GM12892 (cell line): ENCODE data around the gene ACTA1.

Experiments
- POLR2A ChIP-seq: IDR thresholded peaks from 2 replicates; pipeline ENCODE4 v1.6.1; 2011; ENCODE audit warnings: low read depth, low read length, control low read depth
- POLR2AphosphoS5 ChIP-seq: IDR thresholded peaks from 2 replicates; pipeline ENCODE4 v1.6.1; 2011; ENCODE audit warnings: low read depth, low read length, control low read depth
- TAF1 ChIP-seq: IDR thresholded peaks from 2 replicates; pipeline ENCODE4 v1.6.1; 2011; ENCODE audit warnings: low read depth, mild to moderate bottlenecking, control low read depth, low read length, borderline replicate concordance

DNA sequence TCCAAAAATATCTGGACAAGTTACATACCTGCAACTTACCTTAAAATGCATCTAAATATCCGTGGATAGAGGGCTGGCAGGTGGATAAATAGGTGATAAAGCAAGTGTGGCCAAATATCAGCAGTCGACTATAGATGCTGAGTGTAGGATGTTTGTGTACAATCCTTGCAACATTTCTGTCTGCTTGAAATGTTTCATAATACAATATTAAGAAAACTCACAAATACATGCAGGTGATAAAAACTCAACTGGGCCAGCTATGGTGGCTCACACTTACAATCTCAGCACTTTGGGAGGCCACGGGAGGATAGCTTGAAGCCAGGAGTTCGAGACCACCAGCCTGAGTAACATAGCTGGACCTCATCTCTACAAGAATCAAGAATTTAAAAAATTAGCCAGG is 41.0 kb downstream of the ACTA1 start:
- no peak for TF ChIP-seq POLR2A
- TF ChIP-seq TAF1: no peak
- TF ChIP-seq POLR2AphosphoS5: no peak
